Stimulated activated naive CD8-positive, alpha-beta T cell treated with anti-CD3 and anti-CD28 coated beads, Interleukin-15, Interleukin-2, amounts not matched to agents 100 ng/mL and 50 ng/mL, for 24 hours (primary cell): ENCODE data around the gene HS3ST3B1.
A peak's percentile ranks its signal among the peaks of the same experiment; 100 is the strongest.

ENCODE experiments used
- H3K27ac Mint-ChIP-seq: one replicate; pipeline ENCODE4 v1.8.0; 2021; ENCODE audit warnings: mild to moderate bottlenecking, mixed read lengths
- H3K27me3 Mint-ChIP-seq: one replicate; pipeline ENCODE4 v1.8.0; 2021; ENCODE audit warnings: mixed read lengths
- H3K36me3 Mint-ChIP-seq: one replicate; pipeline ENCODE4 v1.8.0; 2021; ENCODE audit warnings: low read depth, mixed read lengths
- H3K4me1 Mint-ChIP-seq: one replicate; pipeline ENCODE4 v1.8.0; 2021; ENCODE audit warnings: low read depth, mixed read lengths
- H3K4me3 Mint-ChIP-seq: one replicate; pipeline ENCODE4 v1.8.0; 2021; ENCODE audit warnings: mild to moderate bottlenecking, mixed read lengths
- H3K9me3 Mint-ChIP-seq: one replicate; pipeline ENCODE4 v1.8.0; 2021; ENCODE audit warnings: mixed read lengths

The HS3ST3B1 gene

GRCh38 chr17:14298947-14299279 is 2.0 kb upstream of the HS3ST3B1 start:
- Mint-ChIP-seq H3K4me3 (peak overlapping the region; percentile 95), H3K27ac (no peak overlapping the region), H3K36me3 (peaks cover 7% of the 10 kb centered on the region), H3K9me3 (no peaks in the 10 kb centered on the region), H3K4me1 (peaks cover 68% of the 10 kb centered on the region), H3K27me3 (peaks cover 46% of the 10 kb centered on the region)

- peaks cover 72% of the 10 kb centered on the region for H3K4me1 Mint-ChIP-seq
- peak overlapping the region; percentile 95 for H3K4me3 Mint-ChIP-seq
- H3K9me3 Mint-ChIP-seq: no peaks in the 10 kb centered on the region
- peaks cover 40% of the 10 kb centered on the region for H3K27me3 Mint-ChIP-seq
- H3K27ac Mint-ChIP-seq: peak overlapping the region; percentile 82
- peaks cover 7% of the 10 kb centered on the region for H3K36me3 Mint-ChIP-seq
These were observed 1.4 kb upstream of the HS3ST3B1 start for GRCh38 chr17:14299280-14300141.

GRCh38 chr17:14301279-14302090 is 604 bp downstream of the HS3ST3B1 start:
- Mint-ChIP-seq H3K4me3 (peak overlapping the region; percentile 95), H3K27ac (peak overlapping the region; percentile 94), H3K27me3 (peaks cover 22% of the 10 kb centered on the region), H3K4me1 (peaks cover 74% of the 10 kb centered on the region), H3K9me3 (no peaks in the 10 kb centered on the region), H3K36me3 (peaks cover 12% of the 10 kb centered on the region)

- H3K27me3 Mint-ChIP-seq: peaks cover 17% of the 10 kb centered on the region
- H3K36me3 Mint-ChIP-seq: peaks cover 12% of the 10 kb centered on the region
- peak overlapping the region; percentile 95 for H3K4me3 Mint-ChIP-seq
- peaks cover 75% of the 10 kb centered on the region for H3K4me1 Mint-ChIP-seq
- H3K9me3 Mint-ChIP-seq: no peaks in the 10 kb centered on the region
- H3K27ac Mint-ChIP-seq: peak overlapping the region; percentile 94
These were observed 1.2 kb downstream of the HS3ST3B1 start for GRCh38 chr17:14302091-14302430.

GRCh38 chr17:14302431-14303099 is 1.7 kb downstream of the HS3ST3B1 start:
- peaks cover 12% of the 10 kb centered on the region for H3K36me3 Mint-ChIP-seq
- peaks cover 16% of the 10 kb centered on the region for H3K27me3 Mint-ChIP-seq
- H3K9me3 Mint-ChIP-seq: no peaks in the 10 kb centered on the region
- peak overlapping the region; percentile 82 for H3K27ac Mint-ChIP-seq
- H3K4me1 Mint-ChIP-seq: peaks cover 79% of the 10 kb centered on the region
- H3K4me3 Mint-ChIP-seq: peak overlapping the region; percentile 95

- no peaks in the 10 kb centered on the region for H3K9me3 Mint-ChIP-seq
- H3K4me1 Mint-ChIP-seq: peaks cover 80% of the 10 kb centered on the region
- H3K27ac Mint-ChIP-seq: peak overlapping the region; percentile 82
- H3K4me3 Mint-ChIP-seq: peak overlapping the region; percentile 95
- H3K36me3 Mint-ChIP-seq: peaks cover 12% of the 10 kb centered on the region
- peaks cover 8% of the 10 kb centered on the region for H3K27me3 Mint-ChIP-seq
These were observed 2.7 kb downstream of the HS3ST3B1 start for GRCh38 chr17:14303343-14304221.

- no peaks in the 10 kb centered on the region for H3K9me3 Mint-ChIP-seq
- peaks cover 12% of the 10 kb centered on the region for H3K36me3 Mint-ChIP-seq
- H3K4me3 Mint-ChIP-seq: peak overlapping the region; percentile 71
- H3K27ac Mint-ChIP-seq: peak overlapping the region; percentile 60
- peaks cover 78% of the 10 kb centered on the region for H3K4me1 Mint-ChIP-seq
- H3K27me3 Mint-ChIP-seq: peaks cover under 1% of the 10 kb centered on the region
These were observed 3.4 kb downstream of the HS3ST3B1 start for GRCh38 chr17:14304222-14304772.

GRCh38 chr17:14304773-14305517 is 4.1 kb downstream of the HS3ST3B1 start:
- Mint-ChIP-seq H3K4me3 (peak overlapping the region; percentile 71), H3K27ac (peak overlapping the region; percentile 60), H3K9me3 (no peaks in the 10 kb centered on the region), H3K4me1 (peaks cover 76% of the 10 kb centered on the region), H3K27me3 (no peaks in the 10 kb centered on the region), H3K36me3 (peaks cover 12% of the 10 kb centered on the region)

- Mint-ChIP-seq H3K36me3 (peaks cover 19% of the 10 kb centered on the region), H3K9me3 (no peaks in the 10 kb centered on the region), H3K27me3 (no peaks in the 10 kb centered on the region), H3K4me1 (peaks cover 76% of the 10 kb centered on the region), H3K27ac (no peak overlapping the region), H3K4me3 (peak overlapping the region; percentile 71)
These were observed 5.1 kb downstream of the HS3ST3B1 start for GRCh38 chr17:14305785-14306496.

GRCh38 chr17:14306596-14306995 is 5.7 kb downstream of the HS3ST3B1 start:
- Mint-ChIP-seq H3K36me3 (peaks cover 19% of the 10 kb centered on the region), H3K4me1 (peaks cover 80% of the 10 kb centered on the region), H3K27me3 (no peaks in the 10 kb centered on the region), H3K4me3 (no peak overlapping the region), H3K9me3 (no peaks in the 10 kb centered on the region), H3K27ac (no peak overlapping the region)

GRCh38 chr17:14307560-14308024 is 6.7 kb downstream of the HS3ST3B1 start:
- no peaks in the 10 kb centered on the region for H3K9me3 Mint-ChIP-seq
- no peaks in the 10 kb centered on the region for H3K27me3 Mint-ChIP-seq
- H3K4me1 Mint-ChIP-seq: peaks cover 88% of the 10 kb centered on the region
- peaks cover 24% of the 10 kb centered on the region for H3K36me3 Mint-ChIP-seq
- H3K27ac Mint-ChIP-seq: peak overlapping the region; percentile 52
- peak overlapping the region; percentile 54 for H3K4me3 Mint-ChIP-seq

GRCh38 chr17:14308636-14308964 is 7.7 kb downstream of the HS3ST3B1 start:
- Mint-ChIP-seq H3K9me3 (no peaks in the 10 kb centered on the region), H3K36me3 (peaks cover 25% of the 10 kb centered on the region), H3K4me1 (peaks cover 79% of the 10 kb centered on the region), H3K27ac (peak overlapping the region; percentile 68), H3K27me3 (no peaks in the 10 kb centered on the region), H3K4me3 (peak overlapping the region; percentile 78)
